SW 1271 (cell line): ENCODE results near the gene UNKL.

ENCODE experiments used
- DNase-seq, 2 experiments: peaks; one replicate each; lab custom pipeline; 2025; lab: John Stamatoyannopoulos, UW

Gene UNKL, protein sequence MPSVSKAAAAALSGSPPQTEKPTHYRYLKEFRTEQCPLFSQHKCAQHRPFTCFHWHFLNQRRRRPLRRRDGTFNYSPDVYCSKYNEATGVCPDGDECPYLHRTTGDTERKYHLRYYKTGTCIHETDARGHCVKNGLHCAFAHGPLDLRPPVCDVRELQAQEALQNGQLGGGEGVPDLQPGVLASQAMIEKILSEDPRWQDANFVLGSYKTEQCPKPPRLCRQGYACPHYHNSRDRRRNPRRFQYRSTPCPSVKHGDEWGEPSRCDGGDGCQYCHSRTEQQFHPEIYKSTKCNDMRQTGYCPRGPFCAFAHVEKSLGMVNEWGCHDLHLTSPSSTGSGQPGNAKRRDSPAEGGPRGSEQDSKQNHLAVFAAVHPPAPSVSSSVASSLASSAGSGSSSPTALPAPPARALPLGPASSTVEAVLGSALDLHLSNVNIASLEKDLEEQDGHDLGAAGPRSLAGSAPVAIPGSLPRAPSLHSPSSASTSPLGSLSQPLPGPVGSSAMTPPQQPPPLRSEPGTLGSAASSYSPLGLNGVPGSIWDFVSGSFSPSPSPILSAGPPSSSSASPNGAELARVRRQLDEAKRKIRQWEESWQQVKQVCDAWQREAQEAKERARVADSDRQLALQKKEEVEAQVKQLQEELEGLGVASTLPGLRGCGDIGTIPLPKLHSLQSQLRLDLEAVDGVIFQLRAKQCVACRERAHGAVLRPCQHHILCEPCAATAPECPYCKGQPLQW

DNA sequence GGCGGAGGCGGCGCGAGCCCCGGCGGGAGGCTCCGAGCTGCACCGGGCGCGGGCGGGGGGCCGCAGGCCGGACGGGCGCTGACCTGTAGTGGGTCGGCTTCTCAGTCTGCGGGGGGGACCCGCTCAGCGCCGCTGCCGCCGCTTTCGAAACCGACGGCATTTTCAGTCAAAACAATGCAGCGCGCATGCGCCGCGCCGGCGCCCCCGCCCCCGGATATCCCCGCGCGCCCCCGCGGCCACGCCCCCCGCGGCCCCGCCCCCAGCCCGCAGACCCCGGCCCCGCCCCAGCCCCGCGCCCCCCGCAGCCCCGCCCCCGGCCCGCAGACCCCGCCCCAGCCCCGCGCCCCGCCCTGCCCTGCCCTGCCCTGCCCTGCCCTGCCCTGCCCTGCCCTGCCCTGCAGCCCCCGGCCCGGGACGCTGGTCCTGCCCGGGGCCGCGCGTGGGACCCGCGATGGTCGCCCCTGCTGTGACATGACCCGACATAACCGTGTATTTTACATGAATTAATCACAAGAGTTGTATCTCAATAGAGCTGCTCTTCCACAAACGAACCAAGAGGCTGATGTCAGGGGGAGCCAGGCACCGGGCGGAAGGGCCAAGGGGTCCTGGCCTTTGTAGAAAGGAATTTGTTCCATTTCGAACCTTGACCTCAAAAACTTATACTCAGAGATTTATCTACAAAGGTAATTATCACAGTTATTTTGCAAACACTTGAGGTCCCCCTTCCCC lies at the start of gene UNKL:
UNKL (minus strand) TSS at position 173 of the 729 bp plus-strand sequence; CDS start at position 160, 13 bp downstream.
- peak in 1 of 2 experiments; percentile 2 for DNase-seq

DNA sequence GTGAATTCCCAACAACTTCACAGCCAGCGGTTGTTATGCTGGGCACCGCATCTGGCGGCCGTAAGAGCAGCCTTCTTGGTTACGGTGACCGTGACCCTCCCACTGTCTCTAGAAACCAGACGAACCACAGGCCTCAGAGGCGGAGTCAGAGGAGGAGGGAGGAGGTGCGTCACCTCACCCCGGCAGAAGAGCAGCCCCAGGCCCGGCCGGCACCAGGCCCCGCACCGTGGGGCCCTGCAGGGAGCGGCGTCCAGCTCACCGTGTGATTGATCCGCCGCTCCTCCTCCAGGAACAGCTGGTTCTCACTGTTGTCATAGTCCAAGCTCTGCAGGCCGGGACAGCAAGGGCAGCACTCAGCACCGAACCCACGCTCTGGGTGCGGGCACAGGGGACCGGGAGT lies 46.6 kb upstream of the UNKL start:
- DNase-seq, result no peak

DNA sequence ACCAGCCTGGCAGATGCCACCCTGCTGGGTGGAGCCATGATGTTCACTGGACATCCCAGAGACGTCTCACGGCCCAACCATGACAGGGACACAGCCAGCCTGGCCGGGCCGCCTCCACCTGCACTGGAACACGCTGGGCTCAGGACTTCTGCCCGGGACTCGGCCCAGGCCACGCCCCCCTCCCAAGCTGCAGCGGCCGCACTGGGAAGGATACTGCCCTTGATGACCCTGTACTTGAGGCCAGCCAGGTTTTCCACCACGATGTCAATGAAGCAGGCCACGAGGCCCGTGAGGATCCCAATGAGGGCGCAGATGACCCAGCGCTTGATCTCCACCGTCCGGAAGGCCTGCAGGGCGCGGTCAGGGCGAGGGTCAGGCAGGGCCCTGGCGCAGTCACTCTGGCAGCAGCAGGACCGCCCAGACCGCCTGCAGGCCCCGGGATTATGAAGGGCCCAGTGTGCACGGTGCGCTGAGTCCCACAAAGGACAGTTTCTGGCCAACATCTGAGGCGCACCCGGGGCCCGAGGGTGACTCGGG lies 46.2 kb upstream of the UNKL start:
- DNase-seq, result no peak

DNA sequence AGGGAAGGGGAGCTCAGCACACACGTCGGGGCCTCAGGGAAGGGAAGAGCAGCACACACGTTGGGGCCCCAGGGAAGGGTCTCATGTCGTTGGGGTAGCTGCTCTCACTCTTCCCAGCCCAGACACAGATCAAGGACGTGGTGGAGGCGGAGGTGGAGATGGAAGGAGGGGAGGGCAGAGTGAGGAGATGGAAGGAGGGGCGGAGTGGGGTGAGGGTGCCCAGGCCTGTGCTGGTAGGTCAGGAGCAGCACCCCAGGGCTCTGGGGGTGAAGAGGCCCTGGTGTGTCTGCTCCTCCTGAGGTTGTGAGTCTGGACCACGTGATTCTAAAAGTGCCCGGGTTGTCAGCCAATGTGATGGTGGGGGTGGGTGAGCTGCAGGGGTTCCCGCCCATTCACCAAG lies 45.5 kb upstream of the UNKL start:
- DNase-seq, result no peak

DNA sequence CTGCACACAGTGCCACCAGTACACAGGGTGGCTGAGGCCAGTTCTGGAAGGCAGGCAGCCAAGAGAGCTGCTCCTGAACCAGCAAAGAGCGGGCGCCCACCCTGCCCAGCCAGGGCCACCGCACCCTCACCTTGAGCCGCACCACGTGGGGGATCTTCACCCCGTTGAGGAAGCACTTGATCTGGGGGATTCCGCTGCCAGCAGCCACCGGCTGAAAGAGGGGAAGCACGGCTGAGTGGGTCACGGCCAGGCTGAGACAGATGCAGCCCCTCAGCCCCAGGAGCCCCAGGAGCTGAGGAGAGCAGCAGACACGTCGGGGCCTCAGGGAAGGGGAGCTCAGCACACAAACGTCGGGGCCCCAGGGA lies 44.5 kb upstream of the UNKL start:
- no peak for DNase-seq

DNA sequence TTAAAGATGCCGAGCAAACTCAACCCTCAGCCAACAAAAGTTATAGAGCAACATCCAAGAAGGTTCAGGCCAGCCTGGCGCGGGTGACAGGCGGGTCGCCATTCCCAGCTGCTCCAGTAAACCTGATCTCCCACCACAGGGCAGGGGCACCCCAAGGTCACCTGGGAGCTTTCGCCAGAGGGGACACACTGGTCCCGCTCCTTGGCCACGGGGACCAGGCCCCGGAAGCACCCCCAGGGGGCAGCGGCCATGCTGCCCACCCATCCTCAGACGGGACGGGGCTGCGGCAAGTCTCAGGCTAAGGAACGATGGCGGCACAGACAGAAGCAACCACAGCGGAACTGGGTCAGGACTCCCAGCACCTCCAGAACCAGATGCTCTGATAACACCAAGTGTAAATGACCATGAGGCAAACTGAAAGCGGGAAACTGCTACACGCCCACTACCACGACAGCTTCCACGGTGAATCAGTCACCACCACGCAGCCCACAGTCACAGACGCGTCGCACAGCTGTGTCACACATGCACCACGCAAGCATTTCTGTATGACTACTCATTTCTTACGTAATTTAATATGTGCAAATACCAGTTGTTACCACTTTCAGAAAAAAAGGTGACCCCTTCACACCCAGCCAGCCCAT lies 44.0 kb upstream of the UNKL start:
- DNase-seq, result no peak

DNA sequence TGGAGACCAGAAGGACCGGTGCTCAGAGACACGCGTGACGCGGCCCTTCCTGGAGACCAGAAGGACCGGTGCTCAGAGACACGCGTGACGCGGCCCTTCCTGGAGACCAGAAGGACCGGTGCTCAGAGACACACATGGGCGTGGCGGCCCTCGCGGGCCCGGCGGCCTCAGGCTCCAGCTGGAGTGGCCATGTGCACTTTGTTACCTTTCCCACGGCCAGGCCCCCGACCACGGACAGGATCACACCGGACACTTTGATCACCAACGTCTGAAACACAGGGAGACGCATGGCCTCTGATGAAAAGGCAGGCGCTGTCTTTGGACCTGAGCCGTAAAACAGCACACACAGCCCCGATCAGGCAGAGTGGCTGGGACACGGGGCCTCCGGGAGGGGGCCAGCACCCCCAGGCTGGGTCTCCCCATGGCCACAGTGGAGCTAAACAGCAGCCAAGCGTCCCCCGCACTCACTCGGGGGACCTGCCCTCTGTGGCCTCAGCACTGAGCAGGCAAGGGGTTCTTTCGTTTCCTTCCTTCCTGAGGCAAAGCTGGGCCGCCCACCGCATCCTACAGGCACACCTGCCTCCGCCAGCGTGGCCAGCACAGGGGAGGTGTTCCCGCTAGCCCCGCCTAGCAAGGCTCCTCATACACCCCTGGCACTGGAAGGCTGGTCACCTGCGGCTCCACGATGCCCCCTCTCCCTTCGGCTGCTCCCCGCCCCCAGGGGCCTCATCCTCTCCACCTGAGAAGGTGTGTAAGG lies 43.2 kb upstream of the UNKL start:
- no peak for DNase-seq

DNA sequence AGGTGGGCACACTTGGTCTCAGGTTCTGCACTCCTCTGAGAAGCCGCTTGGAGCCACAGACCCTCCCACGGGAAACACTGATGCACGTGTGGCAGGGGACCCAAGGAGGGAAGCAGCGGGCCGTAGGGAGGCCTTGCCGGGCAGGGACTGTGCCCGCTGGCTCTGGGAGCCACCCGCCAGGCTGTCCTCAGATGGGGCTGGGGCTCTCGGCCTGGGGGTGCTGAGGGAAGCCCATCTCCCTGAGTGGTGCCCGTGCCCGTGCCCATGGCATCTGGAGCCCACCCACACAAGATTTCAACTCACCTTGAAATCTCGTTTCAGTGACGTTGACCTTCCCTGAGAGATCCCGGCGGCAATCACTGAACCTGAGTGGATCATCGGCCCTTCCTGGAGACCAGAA lies 42.4 kb upstream of the UNKL start:
- no peak for DNase-seq

DNA sequence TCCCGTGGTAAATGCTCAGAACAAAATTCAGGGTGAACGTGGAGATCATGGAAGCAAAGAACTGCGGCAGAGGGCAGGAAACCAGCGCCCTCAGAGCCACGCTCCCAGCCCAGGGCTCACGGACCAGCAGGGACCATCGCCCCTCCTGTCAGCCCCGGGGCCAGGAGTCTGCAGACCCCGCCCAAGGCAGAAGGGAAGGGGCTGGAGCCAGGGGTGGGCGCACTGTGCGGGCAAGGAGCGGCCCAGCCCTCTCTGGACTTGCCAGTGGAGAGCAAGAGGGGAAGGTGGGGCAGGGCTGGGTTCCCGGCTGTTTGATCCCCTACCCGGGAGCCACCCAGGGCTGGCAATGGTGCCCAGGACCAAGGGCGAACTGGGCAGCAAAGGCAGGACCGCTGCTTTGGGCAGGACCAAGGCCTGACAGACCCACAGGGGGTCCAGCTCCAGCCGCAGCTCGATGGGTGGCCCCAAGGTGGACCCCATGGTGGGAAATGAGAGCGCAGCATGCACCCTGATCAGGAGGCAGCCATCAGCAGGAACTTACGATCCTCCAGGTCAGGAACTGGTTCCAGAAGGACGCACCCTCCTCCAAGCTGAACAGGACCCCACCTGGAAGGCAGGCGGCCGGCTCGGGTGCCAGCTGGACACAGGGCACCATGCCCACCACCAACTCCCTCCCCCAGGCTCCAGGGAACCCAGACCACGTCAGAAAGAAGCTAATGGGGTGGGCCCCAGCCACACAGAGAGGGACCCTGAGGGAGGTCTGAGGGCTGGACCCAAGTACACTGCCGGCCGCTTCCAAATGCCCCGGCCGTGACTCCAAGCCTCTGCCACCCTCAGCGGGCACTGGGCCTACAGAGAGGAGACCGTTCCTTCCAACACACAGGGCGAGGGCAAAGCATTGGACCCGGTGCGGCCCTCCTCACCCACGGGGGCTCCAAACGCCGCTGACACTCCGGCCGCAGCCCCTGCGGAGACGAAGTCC lies 41.0 kb upstream of the UNKL start:
- no peak for DNase-seq

DNA sequence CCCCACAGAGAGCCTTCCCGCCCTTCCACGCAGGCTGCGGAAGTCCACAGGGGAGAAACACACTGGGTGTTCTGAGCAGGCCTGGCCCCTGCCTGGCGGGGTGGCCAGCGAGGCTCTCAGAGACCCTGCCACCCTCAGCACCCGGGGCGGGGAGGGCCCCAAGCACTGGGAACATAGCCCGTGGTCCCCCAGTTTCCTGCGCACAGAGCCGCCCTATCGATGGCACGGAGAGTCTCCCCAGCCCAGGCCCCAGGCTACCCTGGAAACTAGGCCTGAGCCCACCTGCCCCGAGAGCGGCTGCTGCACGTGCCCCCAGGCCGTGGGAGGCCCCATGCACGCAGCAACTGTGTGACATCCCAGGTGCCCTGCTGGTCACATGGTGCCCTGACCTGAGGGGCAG lies 40.1 kb upstream of the UNKL start:
- no peak for DNase-seq

DNA sequence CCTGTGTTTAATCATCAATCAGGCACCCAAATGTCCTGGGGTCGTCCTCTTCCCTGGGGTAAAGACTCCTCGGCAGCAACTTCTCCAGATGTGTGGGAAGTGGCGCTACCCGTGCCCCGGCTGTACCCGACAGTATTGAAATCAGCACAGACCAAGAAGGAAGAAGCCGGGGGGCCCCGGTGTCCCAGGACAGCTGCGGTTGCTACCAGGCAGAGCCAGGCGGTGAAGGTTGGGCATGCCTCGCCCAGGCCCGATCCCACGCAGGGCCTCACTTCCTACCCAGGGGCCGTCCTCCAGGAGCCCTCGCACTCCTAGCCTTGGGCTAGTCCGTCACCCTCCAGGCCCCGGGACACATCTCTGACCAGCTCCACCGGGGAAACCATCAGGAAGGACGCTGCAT lies 38.8 kb upstream of the UNKL start:
- DNase-seq, result no peak

DNA sequence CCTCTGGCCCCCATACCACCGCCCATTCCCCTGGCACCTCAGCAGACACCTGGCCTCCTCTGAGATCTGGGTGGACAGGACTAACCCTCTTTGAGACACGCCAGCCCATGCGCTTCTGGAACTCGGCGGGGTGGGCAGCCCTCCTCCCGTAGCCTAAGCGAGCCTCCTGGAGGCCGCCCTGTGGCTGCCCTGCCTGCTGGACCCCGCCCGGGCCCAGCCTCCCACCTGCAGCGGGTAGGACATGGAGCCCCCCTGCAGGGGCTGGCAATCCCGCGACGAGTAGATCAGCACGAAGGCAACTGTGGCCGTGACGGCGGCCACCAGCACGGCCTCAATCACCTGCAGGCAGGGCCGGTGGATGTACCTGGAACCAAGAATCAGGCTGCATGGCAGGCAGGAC lies 38.0 kb upstream of the UNKL start:
- DNase-seq, result no peak

DNA sequence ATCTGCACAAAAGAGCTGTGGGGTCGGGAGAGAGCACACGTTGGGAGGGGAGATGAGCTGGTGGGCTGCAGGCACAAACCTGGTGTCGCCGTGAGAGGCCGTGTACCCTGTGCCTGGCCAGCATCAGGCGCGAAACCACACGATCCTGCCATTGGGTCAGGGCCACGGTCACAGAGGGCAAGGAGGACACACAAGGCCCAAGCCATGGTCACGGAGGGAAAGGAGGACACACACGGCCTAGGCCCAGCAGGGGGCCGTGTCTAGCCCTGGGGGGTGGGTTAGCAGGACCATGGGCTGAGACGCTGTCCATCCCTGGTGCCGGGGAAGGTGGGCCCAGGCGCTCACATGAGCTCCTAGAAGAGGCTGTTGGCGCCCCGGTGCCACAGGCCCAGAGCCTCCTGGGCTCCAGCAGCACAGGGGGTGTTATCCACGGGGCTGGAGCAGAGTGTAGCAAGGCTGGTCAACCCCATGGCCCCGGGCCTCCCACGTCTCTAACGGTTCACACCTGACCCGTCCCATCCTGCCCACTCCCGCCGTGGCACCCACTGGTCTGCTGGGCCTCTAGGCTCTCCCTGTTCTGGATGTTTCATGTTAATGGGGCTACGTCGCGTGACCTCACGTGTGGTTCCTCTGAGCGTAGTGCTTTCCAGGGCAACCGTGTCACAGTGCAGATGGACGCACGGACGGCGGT lies 37.3 kb upstream of the UNKL start:
- DNase-seq, result no peak

DNA sequence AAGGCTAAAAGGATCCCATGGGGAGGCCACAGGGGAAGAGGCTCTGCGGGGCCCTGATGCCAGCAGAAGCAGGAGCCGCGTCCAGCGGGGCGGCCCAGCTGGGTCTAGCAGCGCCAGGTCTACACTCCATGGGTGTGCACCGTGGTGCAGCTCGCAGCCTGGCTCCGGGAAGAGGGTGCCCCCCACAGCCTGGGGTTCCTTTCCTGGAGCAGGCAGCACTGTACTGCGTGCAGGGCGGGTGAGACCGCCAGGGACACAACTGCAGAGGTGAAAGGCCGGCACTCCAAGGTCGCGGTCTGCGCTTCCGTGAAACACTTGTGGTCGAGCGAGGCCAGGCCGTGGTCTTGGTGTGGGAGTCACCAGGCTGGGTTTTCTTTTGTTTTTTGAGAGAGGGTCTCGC lies 36.3 kb upstream of the UNKL start:
- DNase-seq, result no peak

DNA sequence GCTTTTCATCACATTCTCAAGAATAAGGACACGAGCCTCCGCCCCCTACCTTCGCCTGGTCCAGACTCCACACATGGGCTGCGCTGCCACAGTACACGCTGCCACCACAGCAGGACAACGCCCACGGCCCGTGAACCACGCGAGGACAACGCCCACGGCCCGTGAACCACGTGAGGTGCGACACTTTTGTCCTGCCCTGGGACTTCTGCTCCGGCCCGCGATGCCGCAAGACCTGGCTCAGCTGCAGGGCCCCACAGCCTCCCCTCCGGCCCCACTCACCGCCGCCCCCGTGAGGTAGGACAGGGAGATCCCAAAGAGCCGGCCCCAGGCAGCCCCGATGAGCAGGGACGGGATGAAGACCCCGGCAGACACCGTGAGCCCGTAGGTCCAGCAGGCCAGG lies 35.7 kb upstream of the UNKL start:
- DNase-seq, result no peak

DNA sequence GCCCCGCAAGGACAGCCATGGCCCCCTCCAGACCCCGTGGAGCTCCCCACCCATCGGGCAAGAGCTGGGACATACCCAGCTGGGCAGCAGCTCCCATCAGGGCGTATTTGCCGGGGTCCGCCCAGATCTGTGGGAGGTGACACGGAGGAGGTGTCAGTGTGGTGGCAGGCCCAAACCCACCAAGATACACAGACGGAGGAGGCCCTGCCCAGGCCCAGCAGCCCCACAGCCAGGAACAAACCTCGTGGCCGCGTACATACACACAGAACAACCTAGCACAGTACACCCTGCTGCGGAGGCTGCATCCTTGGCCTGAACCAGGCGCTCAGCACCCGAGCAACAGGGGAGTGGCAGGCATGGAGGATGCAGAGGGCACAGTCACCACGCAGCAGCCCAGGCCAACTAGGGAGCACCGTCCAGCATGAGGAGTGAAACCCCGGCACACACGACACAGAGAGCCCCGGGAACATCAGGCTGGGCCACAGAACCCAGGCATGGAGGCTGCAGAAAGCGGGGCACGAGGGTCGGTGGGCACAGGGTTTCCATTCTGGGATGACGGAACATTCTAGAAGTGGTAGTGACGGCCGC lies 34.8 kb upstream of the UNKL start:
- no peak for DNase-seq

DNA sequence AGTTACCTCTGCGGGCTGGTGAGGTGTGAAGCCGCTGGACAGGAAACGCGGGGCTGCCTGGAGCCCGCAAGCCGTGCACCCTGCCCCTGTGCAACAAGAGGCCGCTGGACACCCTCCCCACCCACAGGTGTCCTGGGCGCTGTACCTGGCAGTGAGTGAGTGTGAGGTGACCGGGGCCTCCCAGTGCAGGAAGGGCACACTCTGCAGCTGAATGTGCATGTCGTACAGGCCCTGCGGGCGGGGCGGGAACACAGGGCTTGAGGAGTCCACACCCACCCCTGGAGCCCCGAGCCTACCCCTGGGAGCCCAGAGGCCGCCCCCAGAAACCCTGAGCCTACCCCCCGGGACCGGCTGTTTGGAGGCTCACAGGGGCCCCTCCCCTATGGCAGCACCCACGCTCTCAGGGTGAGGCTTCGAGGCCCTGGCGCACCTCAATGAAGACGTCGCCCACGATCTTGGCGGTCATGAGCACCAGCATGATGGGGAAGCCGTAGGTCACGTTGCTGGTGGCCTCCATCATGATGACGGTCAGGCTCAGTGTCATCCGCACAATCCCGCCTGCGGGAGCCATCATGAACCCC lies 34.1 kb upstream of the UNKL start:
- no peak for DNase-seq

DNA sequence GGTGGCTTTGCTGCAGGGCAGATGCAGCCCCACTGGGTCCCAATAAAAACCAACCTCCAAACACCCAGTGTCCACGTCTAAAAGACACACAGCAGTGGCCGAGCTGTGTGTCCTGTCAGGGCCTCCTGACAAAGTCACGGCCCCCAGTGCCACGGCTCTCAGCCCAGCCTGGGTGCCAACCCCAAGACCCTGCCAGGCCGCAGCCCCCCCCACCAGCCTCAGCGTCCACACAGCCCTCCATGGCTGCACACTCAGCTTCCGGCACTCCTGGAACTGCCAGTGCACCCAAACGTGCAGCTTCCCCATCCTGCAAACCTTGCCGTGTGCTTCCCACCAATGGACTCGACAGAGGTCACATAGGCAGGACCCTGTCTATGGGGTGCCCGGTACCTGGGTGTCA lies 33.5 kb upstream of the UNKL start:
- no peak for DNase-seq
